PC-9 (cell line): ENCODE results near the gene FJX1. TPM values are rescaled to one million over a fixed set of nuclear protein-coding genes. Genes with fewer than 3 reads are reported as not detected.

Experiments used
- BruUV-seq: library from RNA; stranded (reverse); fragments of 400-500 nt; replicated peaks from 2 replicates; lab custom pipeline; 2021; lab: Mats Ljungman, UMichigan
- CTCF ChIA-PET: fragments of 300-600 bp; sonication (Branson Sonifier 250); formaldehyde crosslinking; loops from one replicate; lab custom pipeline; 2022; ENCODE audit warnings: antibody characterized with exemption; lab: Charles Lee
- POLR2A ChIA-PET: fragments of 300-600 bp; sonication (Branson Sonifier 250); formaldehyde crosslinking; loops from one replicate; lab custom pipeline; 2022; ENCODE audit warnings: antibody characterized with exemption; ENCODE audit not compliant: unreplicated experiment; lab: Charles Lee
- DNase-seq, 2 experiments: peaks; one replicate each; pipeline versions ENCODE4 v3.0.0 to v3.0.0-alpha.2; 2015 to 2022; ENCODE audit warnings: mixed read lengths in 1 of 2
- H2AFZ ChIP-seq: fragments of 200-600 bp; sonication (generic); 2 replicates; pipeline ENCODE4 v1.8.1; 2017; ENCODE audit warnings: antibody characterized with exemption
- H3F3A ChIP-seq: fragments of 200-600 bp; sonication (generic); 2 replicates; pipeline ENCODE4 v1.8.1; 2017; ENCODE audit warnings: antibody characterized with exemption, mild to moderate bottlenecking, low read depth; ENCODE audit not compliant: insufficient read depth
- H3K27ac ChIP-seq: fragments of 200-600 bp; sonication (generic); 2 replicates; pipeline ENCODE4 v1.6.1; 2016; ENCODE audit warnings: mixed run types
- H3K27me3 ChIP-seq: fragments of 200-600 bp; sonication (generic); 2 replicates; pipeline ENCODE4 v1.6.1; 2016; ENCODE audit warnings: low read depth, mixed run types; ENCODE audit not compliant: insufficient read depth
- H3K36me3 ChIP-seq: fragments of 200-600 bp; sonication (generic); 2 replicates; pipeline ENCODE4 v1.6.1; 2016; ENCODE audit warnings: low read depth, mixed run types
- H3K4me1 ChIP-seq: fragments of 200-600 bp; sonication (generic); replicated peaks from 2 replicates; pipeline ENCODE4 v1.6.1; 2016; ENCODE audit warnings: mixed run types; ENCODE audit not compliant: insufficient read depth
- H3K4me2 ChIP-seq: fragments of 200-600 bp; sonication (generic); 2 replicates; pipeline ENCODE4 v1.6.1; 2017; ENCODE audit warnings: mixed run types
- H3K4me3 ChIP-seq: fragments of 200-600 bp; sonication (generic); 2 replicates; pipeline ENCODE4 v1.6.1; 2016; ENCODE audit warnings: mixed run types
- H3K79me2 ChIP-seq: fragments of 200-600 bp; sonication (generic); 2 replicates; pipeline ENCODE4 v1.6.1; 2017; ENCODE audit warnings: low read depth, mixed run types
- H3K9me2 ChIP-seq: fragments of 200-600 bp; sonication (generic); 2 replicates; pipeline ENCODE4 v1.8.1; 2017; ENCODE audit warnings: mild to moderate bottlenecking; ENCODE audit not compliant: insufficient read depth
- H3K9me3 ChIP-seq: fragments of 200-600 bp; sonication (generic); 2 replicates; pipeline ENCODE4 v1.8.1; 2016; ENCODE audit warnings: low read depth; ENCODE audit not compliant: insufficient read depth
- H4K20me1 ChIP-seq: fragments of 200-600 bp; sonication (generic); 2 replicates; pipeline ENCODE4 v1.8.1; 2017; ENCODE audit not compliant: insufficient read depth
- EZH2 ChIP-seq: fragments of 200-600 bp; sonication (generic); IDR thresholded peaks from 2 replicates; pipeline ENCODE4 v1.8.0; 2017; ENCODE audit warnings: antibody characterized with exemption, low read depth
- intact Hi-C: fragments of 100-400 bp; cut with micrococcal nuclease; formaldehyde crosslinking; loops from one replicate; pipeline ENCODE4 v1.10.0; 2022; ENCODE audit not compliant: unreplicated experiment
- total RNA-seq: library from RNA; stranded (reverse); gene quantifications from 2 replicates; pipeline ENCODE4 v1.2.3, GENCODE V29; 2021
- TF ChIP-seq, protein P1 (sequence below): fragments of 200-600 bp; sonication (generic); conservative IDR thresholded peaks from 2 replicates; pipeline ENCODE4 v1.6.1; 2017; ENCODE audit warnings: mixed run types, antibody characterized with exemption, mild to moderate bottlenecking, moderate library complexity

The FJX1 gene
- total RNA-seq, 1 experiment from 2014 or later, result 14.8 TPM

GRCh38 chr11:35614939-35615569 lies 3.2 kb upstream of the FJX1 start:
- no peak for TF ChIP-seq EZH2
- TF ChIP-seq, protein P1, sequence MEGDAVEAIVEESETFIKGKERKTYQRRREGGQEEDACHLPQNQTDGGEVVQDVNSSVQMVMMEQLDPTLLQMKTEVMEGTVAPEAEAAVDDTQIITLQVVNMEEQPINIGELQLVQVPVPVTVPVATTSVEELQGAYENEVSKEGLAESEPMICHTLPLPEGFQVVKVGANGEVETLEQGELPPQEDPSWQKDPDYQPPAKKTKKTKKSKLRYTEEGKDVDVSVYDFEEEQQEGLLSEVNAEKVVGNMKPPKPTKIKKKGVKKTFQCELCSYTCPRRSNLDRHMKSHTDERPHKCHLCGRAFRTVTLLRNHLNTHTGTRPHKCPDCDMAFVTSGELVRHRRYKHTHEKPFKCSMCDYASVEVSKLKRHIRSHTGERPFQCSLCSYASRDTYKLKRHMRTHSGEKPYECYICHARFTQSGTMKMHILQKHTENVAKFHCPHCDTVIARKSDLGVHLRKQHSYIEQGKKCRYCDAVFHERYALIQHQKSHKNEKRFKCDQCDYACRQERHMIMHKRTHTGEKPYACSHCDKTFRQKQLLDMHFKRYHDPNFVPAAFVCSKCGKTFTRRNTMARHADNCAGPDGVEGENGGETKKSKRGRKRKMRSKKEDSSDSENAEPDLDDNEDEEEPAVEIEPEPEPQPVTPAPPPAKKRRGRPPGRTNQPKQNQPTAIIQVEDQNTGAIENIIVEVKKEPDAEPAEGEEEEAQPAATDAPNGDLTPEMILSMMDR, result no peak; the same call in 1 of the 2 replicates
- peaks cover 22% of the 10 kb centered on the region for H3K4me1 ChIP-seq
- H3K9me3 ChIP-seq, result no peaks in the 10 kb centered on the region
- no peak overlapping the region for H3K4me3 ChIP-seq
- no peaks in the 10 kb centered on the region for H4K20me1 ChIP-seq
- POLR2A ChIA-PET, result interaction anchor here (0.6 kb wide), 1 partner anchor 207 kb away, joined by 3 read pairs; no protein-coding TSS in a partner anchor
- DNase-seq, result peak; percentile 42 to 79
- no TSS peak for BruUV-seq
- intact Hi-C loops, result loop anchor here (1.0 to 10.0 kb wide), 8 partner anchors 128 to 877 kb away; partner anchors contain the start of genes APIP, LDLRAD3 and PDHX
- peaks cover 11% of the 10 kb centered on the region; the same call in 1 of the 2 replicates for H3F3A ChIP-seq
- peak overlapping the region; percentile 51 for H3K4me2 ChIP-seq
- no peaks in the 10 kb centered on the region for H3K9me2 ChIP-seq
- no peaks in the 10 kb centered on the region for H3K27me3 ChIP-seq
- no peaks in the 10 kb centered on the region for H3K36me3 ChIP-seq
- H3K79me2 ChIP-seq, result peaks cover 10% of the 10 kb centered on the region
- H2AFZ ChIP-seq, result no peak overlapping the region
- peak overlapping the region; percentile 29; the same call in 1 of the 2 replicates for H3K27ac ChIP-seq
- CTCF ChIA-PET, result interaction anchor here (1.0 to 1.3 kb wide), 4 partner anchors 127 to 651 kb away, joined by 3 to 10 read pairs (median 10); no protein-coding TSS in a partner anchor

DNA sequence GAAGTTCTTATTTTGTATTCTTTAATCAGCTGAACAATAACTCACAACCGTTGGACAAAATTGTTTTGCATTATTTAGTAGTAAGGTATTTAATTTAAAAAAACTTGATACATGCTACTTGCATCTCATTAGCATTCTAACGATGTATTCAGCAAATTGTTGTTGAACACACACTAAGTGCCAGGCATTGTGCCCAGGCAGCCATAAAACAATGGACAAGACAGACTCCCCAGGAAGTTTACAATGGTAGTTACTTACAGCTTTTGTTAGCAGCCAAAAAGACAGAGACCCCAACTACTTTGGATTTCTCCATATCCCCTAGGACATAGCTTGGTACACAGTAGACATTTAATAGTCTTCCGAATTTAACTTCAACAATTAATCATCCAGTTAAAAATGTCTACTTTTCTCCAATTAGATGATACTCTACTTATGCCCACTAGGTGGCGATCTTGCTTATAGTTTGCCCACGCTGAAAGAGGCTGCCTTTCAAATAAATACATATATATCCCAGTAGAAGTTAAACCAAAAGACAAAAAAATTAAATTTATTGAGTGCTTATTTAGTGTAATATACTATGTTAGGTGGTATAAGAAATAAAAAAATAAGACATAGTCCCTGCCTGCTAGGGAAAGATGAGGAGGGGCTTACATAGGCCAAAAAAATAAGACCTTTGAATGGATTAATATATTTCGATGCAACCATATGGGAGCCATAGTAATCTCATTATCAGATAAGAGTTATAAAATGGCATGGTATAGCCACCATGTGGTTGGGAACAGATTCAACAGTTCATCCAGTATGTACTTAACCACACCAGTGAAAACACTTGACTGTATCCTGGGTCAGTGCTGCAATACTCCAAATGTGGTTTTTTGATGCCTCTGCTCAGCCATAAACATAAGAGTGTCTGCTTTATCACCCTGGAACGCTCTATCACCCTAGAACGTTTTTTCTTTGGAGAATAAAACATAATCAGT lies 2.0 kb upstream of the FJX1 start:
- H3K4me3 ChIP-seq, result no peak overlapping the region
- BruUV-seq, result no TSS peak
- no peak overlapping the region for H2AFZ ChIP-seq
- TF ChIP-seq EZH2, result no peak
- TF ChIP-seq, protein P1, result peak; percentile 96
- H3K9me2 ChIP-seq, result no peaks in the 10 kb centered on the region
- no peaks in the 10 kb centered on the region for H3K36me3 ChIP-seq
- no peaks in the 10 kb centered on the region for H4K20me1 ChIP-seq
- H3K4me2 ChIP-seq, result 0 out of 2 replicates have a peak overlapping the region, but pooled peaks have one; percentile 51
- no peaks in the 10 kb centered on the region for H3K27me3 ChIP-seq
- no peak overlapping the region for H3K27ac ChIP-seq
- DNase-seq, result peak in 1 of 2 experiments; percentile 55
- ChIA-PET POLR2A (no interaction called here), CTCF (interaction anchor here (0.6 to 1.3 kb wide), 3 partner anchors 206 to 650 kb away, joined by 3 to 9 read pairs (median 3); no protein-coding TSS in a partner anchor)
- H3K79me2 ChIP-seq, result peaks cover 21% of the 10 kb centered on the region
- H3K4me1 ChIP-seq, result peaks cover 32% of the 10 kb centered on the region
- H3K9me3 ChIP-seq, result no peaks in the 10 kb centered on the region
- H3F3A ChIP-seq, result peaks cover 14% of the 10 kb centered on the region
- intact Hi-C loops, result loop anchor here (1.0 to 10.0 kb wide), 13 partner anchors 129 to 876 kb away; partner anchors contain the start of genes APIP, LDLRAD3 and PDHX

GRCh38 chr11:35617316-35617686 lies 959 bp upstream of the FJX1 start:
- DNase-seq, result no peak
- Histone ChIP-seq H3K4me3 (no peak overlapping the region; the same call in 1 of the 2 replicates), H3K4me2 (peak overlapping the region; percentile 99), H2AFZ (0 out of 2 replicates have a peak overlapping the region, but pooled peaks have one; percentile 61), H3K9me3 (no peaks in the 10 kb centered on the region), H3K79me2 (peaks cover 28% of the 10 kb centered on the region), H3K9me2 (no peaks in the 10 kb centered on the region), H3K4me1 (peaks cover 43% of the 10 kb centered on the region), H3K27ac (no peak overlapping the region), H3F3A (peaks cover 14% of the 10 kb centered on the region), H4K20me1 (no peaks in the 10 kb centered on the region), H3K36me3 (no peaks in the 10 kb centered on the region), H3K27me3 (no peaks in the 10 kb centered on the region)
- TF ChIP-seq, protein P1, result no peak
- no peak for TF ChIP-seq EZH2
- intact Hi-C loops, result loop anchor here (2.0 to 10.0 kb wide), 8 partner anchors 178 to 875 kb away; partner anchors contain the start of genes APIP, LDLRAD3 and PDHX
- ChIA-PET POLR2A (interaction anchor here (0.8 kb wide), 1 partner anchor 62 kb away, joined by 12 read pairs; no protein-coding TSS in a partner anchor), CTCF (interaction anchor here (1.0 kb wide), 1 partner anchor 205 kb away, joined by 8 read pairs; no protein-coding TSS in a partner anchor)
- TSS peak; percentile 60 for BruUV-seq
